NT2/D1 (cell line): ENCODE results near the gene SYT11.

Experiments used
- DNase-seq: peaks from one replicate; pipeline ENCODE4 v3.0.0-alpha.2; 2011; ENCODE audit warnings: low read depth, low spot score
- H3K27me3 ChIP-seq: 2 replicates; pipeline ENCODE4 v1.6.0; 2011; ENCODE audit warnings: mild to moderate bottlenecking; ENCODE audit not compliant: insufficient read length, insufficient read depth
- H3K36me3 ChIP-seq: 2 replicates; pipeline ENCODE4 v1.6.1; 2011; ENCODE audit warnings: mild to moderate bottlenecking, low read length, mixed read lengths; ENCODE audit not compliant: insufficient read depth, insufficient read length
- H3K4me1 ChIP-seq: 2 replicates; pipeline ENCODE4 v1.5.1; 2011; ENCODE audit not compliant: insufficient read depth, insufficient read length
- H3K4me3 ChIP-seq: 2 replicates; pipeline ENCODE4 v1.5.1; 2011; ENCODE audit warnings: low read depth; ENCODE audit not compliant: insufficient read length
- H3K9ac ChIP-seq: 2 replicates; pipeline ENCODE4 v1.6.0; 2011; ENCODE audit warnings: low read depth; ENCODE audit not compliant: insufficient read length
- H3K9me3 ChIP-seq: 2 replicates; pipeline ENCODE4 v1.5.1; 2011; ENCODE audit warnings: mild to moderate bottlenecking, low read length; ENCODE audit not compliant: insufficient read depth
- SUZ12 ChIP-seq: IDR thresholded peaks from 2 replicates; pipeline ENCODE4 v1.6.1; 2011; ENCODE audit not compliant: insufficient read length, insufficient read depth; ENCODE audit errors: extremely low read depth
- YY1 ChIP-seq: IDR thresholded peaks from 2 replicates; pipeline ENCODE4 v1.6.1; 2011; ENCODE audit not compliant: insufficient read length, insufficient read depth
- ZNF274 ChIP-seq: IDR thresholded peaks from 2 replicates; pipeline ENCODE4 v1.6.1; 2011; ENCODE audit warnings: mild to moderate bottlenecking, low read depth, low read length

The SYT11 gene

DNA sequence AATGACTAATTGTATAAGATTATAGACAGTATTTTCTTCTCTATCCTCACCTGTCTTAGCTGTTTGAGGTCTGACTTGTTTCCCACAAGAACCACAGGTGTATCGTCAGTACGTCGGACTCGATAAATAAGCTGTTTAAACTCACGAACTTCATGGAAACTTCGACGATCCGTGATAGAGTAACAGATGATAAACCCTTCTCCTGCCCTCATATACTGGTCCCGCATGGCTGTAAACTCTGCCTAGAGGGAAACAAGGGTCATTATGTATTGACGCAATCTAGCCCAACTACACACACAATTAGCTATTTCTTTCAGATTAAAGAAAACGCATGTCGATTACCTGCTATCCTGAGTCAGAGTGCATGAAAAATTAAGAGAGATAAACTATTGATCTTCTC, 44.9 kb downstream of the SYT11 start:
- H3K4me1 ChIP-seq, result no peaks in the 10 kb centered on the region
- no peaks in the 10 kb centered on the region for H3K27me3 ChIP-seq
- H3K4me3 ChIP-seq, result no peak overlapping the region
- DNase-seq, result no peak
- H3K36me3 ChIP-seq, result peaks cover 84% of the 10 kb centered on the region
- no peak for TF ChIP-seq SUZ12
- TF ChIP-seq YY1, result no peak
- TF ChIP-seq ZNF274, result no peak
- no peak overlapping the region for H3K9ac ChIP-seq
- H3K9me3 ChIP-seq, result no peaks in the 10 kb centered on the region

DNA sequence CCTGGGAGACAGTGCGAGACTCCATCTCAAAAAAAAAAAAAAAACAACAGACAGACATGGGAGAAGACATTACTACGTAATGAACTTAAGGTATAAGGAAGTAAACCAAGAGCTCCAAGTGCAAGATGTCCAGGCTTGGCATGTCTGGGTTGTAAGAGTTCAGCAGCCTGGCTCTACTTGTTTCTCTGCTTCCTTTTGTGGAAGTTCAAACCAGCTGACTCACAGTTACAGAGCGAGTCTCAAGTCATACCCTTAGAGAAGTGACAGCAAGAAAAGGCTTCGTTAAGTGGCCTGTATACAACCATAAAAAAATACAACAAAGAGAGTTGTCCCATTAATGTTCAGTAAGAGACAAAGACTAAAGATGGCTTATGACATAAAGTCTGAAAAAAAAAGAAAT, 50.5 kb downstream of the SYT11 start:
- no peak for TF ChIP-seq ZNF274
- TF ChIP-seq YY1, result no peak
- no peak for TF ChIP-seq SUZ12
- Histone ChIP-seq H3K9me3 (no peaks in the 10 kb centered on the region), H3K4me3 (no peak overlapping the region), H3K36me3 (peaks cover 77% of the 10 kb centered on the region), H3K4me1 (no peaks in the 10 kb centered on the region), H3K27me3 (no peaks in the 10 kb centered on the region), H3K9ac (no peak overlapping the region)
- DNase-seq, result no peak

DNA sequence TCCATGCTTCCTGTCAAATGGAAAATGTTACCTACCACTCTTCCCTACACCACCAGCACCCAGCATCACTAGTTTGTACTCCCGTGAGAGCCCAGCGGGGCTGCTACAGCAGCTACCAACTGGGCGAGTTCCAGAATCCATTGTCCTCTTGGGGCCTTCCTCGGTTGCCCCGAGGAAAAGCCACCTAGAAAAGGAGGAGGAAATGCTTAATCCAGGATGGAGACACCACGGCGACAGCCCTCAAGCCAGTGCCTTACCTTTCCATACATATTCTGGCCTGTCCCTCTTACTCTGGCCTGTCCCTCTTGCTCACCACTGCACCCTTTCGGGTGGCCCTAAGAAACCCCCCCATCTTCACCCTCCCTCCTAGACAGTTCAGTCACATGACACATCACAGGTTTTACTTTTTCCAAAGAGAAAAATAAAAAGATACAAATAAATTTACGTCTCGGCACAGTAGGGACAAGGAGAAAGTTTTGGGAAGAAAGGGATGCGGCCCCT, 51.3 kb downstream of the SYT11 start:
- Histone ChIP-seq H3K36me3 (peaks cover 77% of the 10 kb centered on the region), H3K9me3 (no peaks in the 10 kb centered on the region), H3K27me3 (no peaks in the 10 kb centered on the region), H3K9ac (peak overlapping the region; percentile 83), H3K4me3 (peak overlapping the region; percentile 68), H3K4me1 (no peaks in the 10 kb centered on the region)
- DNase-seq, result no peak
- TF ChIP-seq YY1 (no peak), ZNF274 (no peak)

DNA sequence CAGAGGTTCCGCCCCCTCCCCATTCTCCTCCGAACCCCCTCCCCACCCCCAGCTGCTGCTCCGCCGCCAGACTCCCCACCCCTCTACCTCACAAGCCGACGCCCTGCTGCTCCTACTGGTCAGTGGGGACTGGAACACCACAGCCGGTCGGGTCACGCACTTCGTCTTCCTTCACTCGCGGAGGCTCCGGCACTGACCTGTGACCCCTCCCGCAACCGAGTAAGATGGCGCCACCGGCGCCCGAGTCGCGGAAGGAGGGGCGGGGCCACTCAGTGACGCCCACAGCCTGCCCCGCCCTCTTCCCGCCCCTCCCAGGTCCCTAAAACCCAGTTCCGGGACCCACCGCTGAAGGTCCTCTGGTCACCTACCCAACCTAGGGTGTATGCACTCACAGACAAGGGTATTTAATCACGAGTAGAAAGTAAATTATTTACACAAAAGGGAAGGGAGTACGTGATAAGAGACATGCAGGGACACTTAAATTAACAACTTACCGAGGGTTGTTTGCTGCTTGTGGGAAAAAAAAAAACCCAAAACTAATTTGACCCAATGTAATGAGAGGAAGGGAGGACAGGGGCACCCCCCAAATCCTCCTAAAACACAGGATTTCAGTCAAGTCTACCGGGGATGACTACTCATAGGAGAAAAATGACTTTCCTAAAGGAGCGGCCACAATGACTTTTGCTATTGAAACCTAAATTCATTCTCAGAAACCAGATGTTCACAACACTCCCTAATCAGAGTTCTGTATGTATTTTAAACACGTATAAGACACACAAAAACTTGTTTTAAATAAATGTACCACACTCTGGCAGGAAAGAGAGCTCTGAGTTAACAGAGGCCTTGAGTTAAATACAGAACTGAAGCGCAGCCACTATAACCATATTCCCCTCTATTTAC, 52.0 kb downstream of the SYT11 start, which contains the start of gene RIT1:
Gene RIT1 (minus strand): TSS at position 194 of the 900 bp plus-strand sequence. CDS start 588 bp downstream, outside the sequence.
- peak; percentile 86 for DNase-seq
- peak within 1 kb of the TSS; percentile 83 for H3K9ac ChIP-seq
- peak within 1 kb of the TSS; percentile 68 for H3K4me3 ChIP-seq
- H3K36me3 ChIP-seq, result peaks cover 77% of the 10 kb centered on the region
- H3K27me3 ChIP-seq, result no peaks in the 10 kb centered on the region
- no peaks in the 10 kb centered on the region for H3K4me1 ChIP-seq
- peak; percentile 74 for TF ChIP-seq YY1
- TF ChIP-seq ZNF274, result no peak
- TF ChIP-seq SUZ12, result no peak
- H3K9me3 ChIP-seq, result no peaks in the 10 kb centered on the region

DNA sequence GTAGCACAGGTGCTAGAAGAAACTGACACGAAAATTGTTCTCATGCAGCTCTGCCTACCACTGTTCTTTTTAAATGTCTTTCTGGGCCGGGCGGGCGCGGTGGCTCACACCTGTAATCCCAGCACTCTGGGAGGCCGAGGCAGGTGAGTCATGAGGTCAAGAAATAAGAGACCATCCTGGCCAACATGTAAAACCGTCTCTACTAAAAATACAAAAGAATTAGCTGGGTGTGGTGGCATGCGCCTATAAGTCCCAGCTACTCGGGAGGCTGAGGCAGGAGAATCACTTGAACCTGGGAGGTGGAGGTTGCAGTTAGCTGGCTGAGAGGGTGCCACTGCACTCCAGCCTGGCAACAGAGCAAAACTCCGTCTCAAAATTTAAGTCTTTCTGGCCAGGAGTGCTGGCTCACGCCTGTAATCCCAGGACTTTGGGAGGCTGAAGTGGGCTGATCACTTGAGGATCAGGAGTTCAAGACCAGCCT, 52.7 kb downstream of the SYT11 start:
- no peaks in the 10 kb centered on the region for H3K4me1 ChIP-seq
- peaks cover 77% of the 10 kb centered on the region for H3K36me3 ChIP-seq
- H3K9ac ChIP-seq, result no peak overlapping the region
- no peak overlapping the region for H3K4me3 ChIP-seq
- no peak for DNase-seq
- H3K27me3 ChIP-seq, result no peaks in the 10 kb centered on the region
- TF ChIP-seq YY1 (no peak), SUZ12 (no peak), ZNF274 (no peak)
- H3K9me3 ChIP-seq, result no peaks in the 10 kb centered on the region

DNA sequence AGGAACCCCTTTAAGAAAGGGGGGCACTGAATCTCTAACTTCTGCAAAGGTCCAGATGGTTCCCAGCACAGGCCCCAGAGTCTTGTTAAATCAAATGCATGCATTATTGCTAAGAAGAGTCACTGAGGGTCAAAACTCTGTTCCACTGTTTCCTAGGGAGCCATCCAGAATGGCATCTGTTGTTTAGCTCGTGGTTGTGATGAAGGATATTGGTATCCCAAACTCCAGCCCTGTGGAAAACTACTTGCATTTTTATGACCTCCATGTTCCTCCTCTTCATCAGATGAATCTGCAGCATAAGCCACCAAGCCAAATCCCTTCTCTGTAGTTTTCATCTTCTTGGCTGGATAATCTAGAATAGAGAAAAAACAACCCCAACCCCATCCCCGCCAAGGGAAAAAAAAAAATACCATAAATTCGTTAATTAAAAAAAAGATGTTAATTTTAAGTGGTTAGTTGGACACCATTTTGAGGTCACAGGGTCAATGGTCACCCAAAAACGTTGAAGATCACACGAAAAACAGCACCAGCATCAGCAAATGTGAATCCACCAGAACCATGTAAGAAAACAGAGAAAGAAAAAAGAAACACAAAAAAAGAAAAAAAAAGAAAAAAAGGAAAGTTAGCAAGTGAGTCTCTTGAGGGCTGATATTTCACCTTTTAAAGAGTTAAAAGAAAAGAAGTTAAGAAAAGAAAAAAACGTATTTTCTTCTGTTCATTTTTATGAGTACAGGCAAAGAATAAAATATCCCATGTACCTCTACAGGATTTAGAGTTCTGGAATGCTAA, 54.8 kb downstream of the SYT11 start:
- H3K36me3 ChIP-seq, result peaks cover 80% of the 10 kb centered on the region
- TF ChIP-seq SUZ12 (no peak), YY1 (no peak), ZNF274 (no peak)
- H3K4me1 ChIP-seq, result no peaks in the 10 kb centered on the region
- DNase-seq, result no peak
- no peaks in the 10 kb centered on the region for H3K9me3 ChIP-seq
- H3K9ac ChIP-seq, result no peak overlapping the region
- H3K27me3 ChIP-seq, result no peaks in the 10 kb centered on the region
- no peak overlapping the region for H3K4me3 ChIP-seq
